HG02981 (cell line): ENCODE data around the gene CDH23.

Experiments
- ATAC-seq: cut with Tn5 transposase; IDR thresholded peaks from one replicate; pipeline ENCODE4 v1.9.1; 2021; ENCODE audit warnings: mild to moderate bottlenecking, moderate library complexity; ENCODE audit not compliant: unreplicated experiment

The CDH23 gene

GRCh38 chr10:71615538-71616329 lies 219.0 kb downstream of the CDH23 start:
- no peak for ATAC-seq

- ATAC-seq: no peak
Observed at GRCh38 chr10:71616817-71617654, 220.3 kb downstream of the CDH23 start.

GRCh38 chr10:71618176-71618575 lies 221.5 kb downstream of the CDH23 start:
- ATAC-seq: no peak

DNA sequence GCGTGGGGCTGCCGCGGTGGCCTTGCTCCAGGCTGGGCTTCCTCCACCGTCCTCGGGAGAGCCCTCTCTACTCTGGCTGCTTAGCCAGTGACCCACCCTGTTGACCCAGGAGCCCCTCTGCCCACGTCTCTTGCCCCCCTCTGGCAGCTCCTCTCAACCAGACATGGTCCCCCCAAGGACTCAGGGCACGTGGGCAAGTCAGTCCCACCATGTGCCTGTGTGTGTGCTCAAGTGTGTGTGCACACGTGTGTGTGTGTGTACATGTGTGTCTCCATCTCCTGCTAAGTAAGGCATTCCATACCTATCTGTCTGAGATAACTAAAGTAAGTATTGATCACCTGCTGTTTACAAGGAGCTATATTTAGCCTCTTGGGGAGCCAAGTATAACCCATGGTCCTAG lies 221.9 kb downstream of the CDH23 start:
- ATAC-seq: no peak

DNA sequence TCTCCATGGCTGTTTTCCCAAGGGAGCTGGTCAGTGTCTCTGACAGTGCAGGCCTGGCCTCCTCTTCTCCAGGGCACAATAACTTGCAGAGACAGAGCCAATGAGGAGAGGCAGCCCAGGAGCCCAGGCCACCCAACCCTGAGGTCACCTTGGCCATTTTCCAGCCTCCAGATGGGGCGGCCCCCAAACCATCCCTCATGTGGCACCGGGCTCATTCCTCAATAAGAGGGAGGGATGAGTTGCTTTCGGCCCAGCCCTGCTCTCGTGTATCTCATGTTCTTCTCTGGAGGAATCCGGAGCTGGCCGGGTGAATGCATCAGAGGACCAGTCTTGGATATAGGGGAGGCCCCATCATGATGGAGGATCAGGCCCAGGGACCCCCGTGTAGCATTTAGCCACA lies 223.9 kb downstream of the CDH23 start:
- no peak for ATAC-seq

GRCh38 chr10:71621231-71622153 lies 224.8 kb downstream of the CDH23 start:
- ATAC-seq: no peak

- ATAC-seq: no peak
Observed at GRCh38 chr10:71622154-71622526, 225.4 kb downstream of the CDH23 start.

- ATAC-seq: no peak
Observed at GRCh38 chr10:71622616-71623015, 225.9 kb downstream of the CDH23 start.

DNA sequence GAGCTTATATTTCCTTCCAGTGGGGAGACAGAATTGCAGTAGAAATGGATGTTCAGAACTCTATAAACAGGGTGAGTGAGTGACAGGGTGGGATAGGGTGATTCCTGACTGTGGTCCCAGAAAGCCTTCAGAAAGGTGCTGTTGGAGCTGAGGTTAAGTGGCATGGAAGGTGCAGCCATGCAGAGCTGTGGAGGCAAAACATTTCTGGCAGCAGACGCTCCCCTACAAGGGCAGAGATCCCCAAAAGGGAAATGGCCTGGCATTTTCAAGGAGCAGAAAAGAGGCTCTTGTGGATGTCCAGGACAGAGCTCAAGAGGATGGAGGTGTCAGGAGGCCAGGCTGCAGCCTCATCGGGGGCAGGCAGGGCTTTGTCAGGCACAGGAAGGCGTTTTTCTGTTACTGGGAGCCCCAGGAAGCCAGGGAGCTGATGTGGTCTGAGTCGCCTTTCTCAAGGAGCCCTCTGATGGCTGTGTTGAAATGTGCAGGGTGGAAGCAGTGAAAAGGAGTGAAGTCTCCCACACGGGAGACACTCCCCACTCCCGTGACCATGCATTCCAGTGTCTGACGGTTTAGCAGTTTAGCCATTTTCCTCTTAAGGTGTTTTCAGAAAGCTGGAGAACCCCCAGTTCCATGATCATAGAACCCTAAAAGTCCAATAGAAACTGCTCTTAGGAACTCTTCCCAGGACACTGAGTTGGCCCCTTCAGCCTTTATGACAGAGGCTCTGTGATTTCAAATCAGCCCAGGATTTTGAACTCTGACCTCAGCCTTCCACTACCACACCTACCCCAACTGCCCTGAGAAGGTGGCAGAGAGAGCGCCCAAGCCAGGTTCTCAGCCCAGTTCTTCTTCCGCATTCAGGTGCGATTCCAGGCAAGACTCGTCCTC lies 226.6 kb downstream of the CDH23 start:
- ATAC-seq: no peak

- ATAC-seq: no peak
Observed at GRCh38 chr10:71623986-71624291, 227.2 kb downstream of the CDH23 start.

GRCh38 chr10:71625445-71626175 lies 228.9 kb downstream of the CDH23 start:
- ATAC-seq: no peak

DNA sequence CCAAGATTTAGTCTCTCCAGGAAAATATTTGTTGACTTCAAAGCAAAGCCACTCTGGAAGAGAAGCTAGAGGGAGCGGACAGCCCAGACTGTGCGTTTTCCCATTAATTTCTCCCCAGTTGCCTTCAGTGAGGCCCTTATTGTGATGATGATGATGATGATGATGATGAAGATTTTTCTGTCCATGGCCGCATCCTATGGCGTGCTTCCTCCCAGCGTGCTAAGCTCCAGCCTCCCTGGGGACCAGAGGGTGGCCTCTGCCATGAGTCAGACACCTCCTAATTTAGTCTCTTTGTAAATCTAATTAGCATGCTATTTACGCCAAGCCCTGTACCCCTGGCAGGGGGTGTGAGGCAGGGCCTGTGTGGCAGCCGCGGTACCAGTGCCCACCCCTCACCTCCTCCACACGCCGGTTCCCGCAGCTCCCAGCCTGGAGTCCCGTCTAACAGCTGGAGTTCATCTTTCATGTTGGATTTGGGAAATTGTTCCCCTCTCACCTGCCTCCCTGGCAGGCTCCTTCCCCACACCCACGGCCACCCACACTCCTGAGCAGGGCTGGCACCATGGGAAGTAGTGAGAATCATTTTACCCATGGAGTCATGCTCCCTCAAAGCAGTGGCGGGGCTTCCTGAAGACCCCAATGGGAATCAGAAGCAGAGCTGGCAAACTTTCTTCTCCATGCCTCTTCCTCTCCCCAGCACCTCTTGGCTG lies 230.7 kb downstream of the CDH23 start:
- no peak for ATAC-seq

DNA sequence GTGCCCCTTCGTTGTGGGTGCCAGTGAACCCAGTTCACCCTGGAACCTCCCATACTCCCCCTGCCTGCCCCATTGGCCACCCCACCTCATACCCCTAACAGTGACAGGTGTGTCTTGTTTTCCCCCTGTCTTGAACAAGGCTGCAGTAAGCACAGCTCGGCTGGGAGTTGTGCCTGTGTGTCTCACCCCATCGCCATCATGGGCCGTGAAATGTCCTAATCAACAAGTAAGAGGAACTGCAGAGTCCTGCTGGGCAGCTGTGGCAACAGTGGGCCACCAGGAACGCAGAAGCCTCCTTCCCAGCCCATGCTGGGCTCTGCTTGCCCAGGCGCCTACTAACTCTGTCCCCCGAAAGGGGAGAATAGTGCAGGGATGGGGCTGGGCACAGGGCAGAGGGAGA lies 231.2 kb downstream of the CDH23 start:
- ATAC-seq: no peak

- no peak for ATAC-seq
Observed at GRCh38 chr10:71629131-71629530, 232.4 kb downstream of the CDH23 start.

GRCh38 chr10:71630168-71630567 lies 233.4 kb downstream of the CDH23 start:
- no peak for ATAC-seq

DNA sequence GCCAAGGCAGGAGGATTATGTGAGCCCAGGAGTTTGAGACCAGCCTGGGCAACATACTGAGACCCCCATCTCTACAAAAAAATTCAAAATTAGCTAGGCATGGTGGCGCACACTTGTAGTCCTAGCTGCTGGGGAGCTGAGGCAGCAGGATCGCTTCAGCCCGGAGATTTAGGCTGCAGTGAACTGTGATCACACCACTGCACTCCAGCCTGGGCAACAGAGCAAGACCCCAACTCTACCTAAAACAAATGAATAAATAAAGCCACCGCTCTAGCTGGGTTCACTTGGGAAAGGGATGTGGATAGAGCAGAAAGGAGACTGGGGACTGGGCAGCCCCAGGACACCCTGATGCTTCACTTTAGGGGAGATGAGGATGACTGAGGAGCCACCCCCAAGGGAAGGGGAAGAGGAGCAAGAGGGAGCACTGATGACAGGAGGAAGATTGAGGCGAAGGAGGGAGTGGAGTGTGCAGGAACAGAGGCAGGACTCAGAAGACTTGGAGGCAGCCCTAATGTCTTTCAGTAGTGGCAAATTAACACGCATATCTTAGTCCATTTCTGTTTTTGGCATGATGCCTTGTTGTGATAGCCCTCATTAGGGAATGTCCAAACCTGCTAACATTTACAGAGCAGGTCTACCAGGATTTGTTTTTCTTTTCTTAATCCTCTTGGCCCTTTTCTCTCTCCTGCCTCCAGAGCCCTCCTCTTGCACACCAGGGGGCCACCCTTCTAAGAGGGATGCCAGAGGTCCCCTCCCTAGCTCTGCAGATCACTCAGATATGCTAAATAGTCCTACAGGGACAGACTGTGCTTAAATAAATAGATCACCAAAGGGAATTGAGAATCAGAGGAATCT lies 234.5 kb downstream of the CDH23 start:
- ATAC-seq: no peak

- ATAC-seq: no peak
Observed at GRCh38 chr10:71632200-71632820, 235.6 kb downstream of the CDH23 start.
